Measurements from ENCODE around the gene GFER.

- TF ChIP-seq CTCF (conservative IDR thresholded peaks at IDR 0.05; ENCODE audit: low read depth, low read length) (no peak), EZH2 (IDR thresholded peaks at IDR 0.05; ENCODE audit: borderline replicate concordance, low read depth, low read length, poor library complexity, severe bottlenecking) (no peak)
Observed at GRCh38 chr16:1944612-1945199, 39.3 kb upstream of the GFER start.
